ENCODE data around the gene DPY30. TPM values are rescaled to one million over a fixed set of nuclear protein-coding genes. Genes with fewer than 3 reads are reported as not detected.

The DPY30 gene
- polyA plus RNA-seq, 1 of the 3 experiments (the other 2 are of a cell fraction) = 155 TPM

- H3K27ac ChIP-seq (ENCODE audit: low read depth in 2 of 2, low read length in 1 of 2) = no peak overlapping the region
- no peak overlapping the region for H3K4me2 ChIP-seq
- peaks cover 10% of the 10 kb centered on the region for H3K79me2 ChIP-seq (ENCODE audit: insufficient read depth)
- no peak overlapping the region for H2AFZ ChIP-seq (ENCODE audit: low read depth)
- CTCF ChIA-PET = no interaction called here
- no peak overlapping the region for H3K9ac ChIP-seq
- 77% methylated on average over 2 of the region's 2 CpGs for WGBS (ENCODE audit: low lambda C conversion rate)
- no peaks in the 10 kb centered on the region for H3K9me3 ChIP-seq
- no peaks in the 10 kb centered on the region for H3K36me3 ChIP-seq (replicated peaks in 1 of 2; ENCODE audit: control insufficient read depth in 1 of 2, insufficient read depth in 2 of 2, low read length in 1 of 2)
- TF ChIP-seq TEAD4 (IDR thresholded peaks at IDR 0.05; ENCODE audit: borderline replicate concordance, insufficient read depth) (no peak), SMC3 (IDR thresholded peaks at IDR 0.05; ENCODE audit: low read depth, low read length) (no peak), EP300 (IDR thresholded peaks at IDR 0.05; ENCODE audit: borderline replicate concordance in 1 of 2, low read depth in 1 of 2, low read length in 1 of 2) (no peak), CHD2 (IDR thresholded peaks at IDR 0.05; ENCODE audit: low read length, partially characterized antibody) (no peak), NRF1 (IDR thresholded peaks at IDR 0.05; ENCODE audit: low read depth, low read length) (no peak), FOXM1 (IDR thresholded peaks at IDR 0.05; ENCODE audit: low read depth) (no peak), TCF12 (IDR thresholded peaks at IDR 0.05) (no peak), MEF2A (IDR thresholded peaks at IDR 0.05; ENCODE audit: borderline replicate concordance, low read depth) (no peak), RAD21 (IDR thresholded peaks at IDR 0.05; ENCODE audit: low read length) (no peak), FOSL2 (IDR thresholded peaks at IDR 0.05; ENCODE audit: borderline replicate concordance, low read depth) (no peak), ELF1 (IDR thresholded peaks at IDR 0.05) (no peak), PBX3 (IDR thresholded peaks at IDR 0.05) (no peak), POLR2AphosphoS5 (IDR thresholded peaks at IDR 0.05; ENCODE audit: low read depth, low read length) (no peak), RCOR1 (IDR thresholded peaks at IDR 0.05; ENCODE audit: low read length) (no peak), GABPA (IDR thresholded peaks at IDR 0.05; ENCODE audit: low read depth) (no peak), CTCF (IDR thresholded peaks at IDR 0.05) (no peak), MXI1 (IDR thresholded peaks at IDR 0.05; ENCODE audit: low read depth, low read length) (no peak), RFX5 (IDR thresholded peaks at IDR 0.05; ENCODE audit: low read length) (no peak), USF2 (IDR thresholded peaks at IDR 0.05; ENCODE audit: borderline replicate concordance, low read depth, low read length) (no peak), ZBTB33 (IDR thresholded peaks at IDR 0.05; ENCODE audit: borderline replicate concordance, low read depth) (no peak)
- POLR2A ChIA-PET = interaction anchor here (0.6 kb wide), 1 partner anchor 47 kb away, joined by 4 read pairs; no protein-coding TSS in a partner anchor
- H3K27me3 ChIP-seq (ENCODE audit: insufficient read depth) = no peaks in the 10 kb centered on the region
- H3K9me2 ChIP-seq = no peaks in the 10 kb centered on the region
- H3K4me3 ChIP-seq (ENCODE audit: low read depth in 2 of 2, low read length in 1 of 2) = no peak overlapping the region
- H3F3A ChIP-seq (replicated peaks; ENCODE audit: insufficient read depth) = peaks cover 7% of the 10 kb centered on the region
- H3K4me1 ChIP-seq (ENCODE audit: control insufficient read depth in 1 of 2, insufficient read depth in 2 of 2, low read depth in 1 of 2, low read length in 1 of 2) = peaks cover 4 to 9% of the 10 kb centered on the region in 2 experiments; a peak in 3 of 4 replicates
- no peak for DNase-seq
- H4K20me1 ChIP-seq (ENCODE audit: insufficient read depth) = no peaks in the 10 kb centered on the region
Measured at GRCh38 chr2:32060266-32060665, 20.7 kb upstream of the DPY30 start.
